ENCODE results near the gene ADRM1.

GRCh38 chr20:62317167-62317655 is 14.4 kb downstream of the ADRM1 start:
- TF ChIP-seq, protein P1, sequence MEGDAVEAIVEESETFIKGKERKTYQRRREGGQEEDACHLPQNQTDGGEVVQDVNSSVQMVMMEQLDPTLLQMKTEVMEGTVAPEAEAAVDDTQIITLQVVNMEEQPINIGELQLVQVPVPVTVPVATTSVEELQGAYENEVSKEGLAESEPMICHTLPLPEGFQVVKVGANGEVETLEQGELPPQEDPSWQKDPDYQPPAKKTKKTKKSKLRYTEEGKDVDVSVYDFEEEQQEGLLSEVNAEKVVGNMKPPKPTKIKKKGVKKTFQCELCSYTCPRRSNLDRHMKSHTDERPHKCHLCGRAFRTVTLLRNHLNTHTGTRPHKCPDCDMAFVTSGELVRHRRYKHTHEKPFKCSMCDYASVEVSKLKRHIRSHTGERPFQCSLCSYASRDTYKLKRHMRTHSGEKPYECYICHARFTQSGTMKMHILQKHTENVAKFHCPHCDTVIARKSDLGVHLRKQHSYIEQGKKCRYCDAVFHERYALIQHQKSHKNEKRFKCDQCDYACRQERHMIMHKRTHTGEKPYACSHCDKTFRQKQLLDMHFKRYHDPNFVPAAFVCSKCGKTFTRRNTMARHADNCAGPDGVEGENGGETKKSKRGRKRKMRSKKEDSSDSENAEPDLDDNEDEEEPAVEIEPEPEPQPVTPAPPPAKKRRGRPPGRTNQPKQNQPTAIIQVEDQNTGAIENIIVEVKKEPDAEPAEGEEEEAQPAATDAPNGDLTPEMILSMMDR (IDR thresholded peaks at IDR 0.05), result no peak
- TF ChIP-seq EP300 (IDR thresholded peaks at IDR 0.05), result no peak
